AG09319 (cell line): ENCODE data around the gene TBL1XR1.
"Not testable (repeated sequence)": the region's sequence is repeated elsewhere in the genome, so short reads cannot be mapped to it uniquely, and the experiment has no call there.

Experiments
- DNase-seq: peaks from one replicate; pipeline ENCODE4 v3.0.0-alpha.2; 2010; ENCODE audit warnings: low read depth; ENCODE audit errors: extremely low read depth
- TF ChIP-seq, protein P1 (sequence below): IDR thresholded peaks from 2 replicates; pipeline ENCODE4 v1.5.1; 2011; ENCODE audit warnings: low read depth, mild to moderate bottlenecking, inconsistent platforms, low read length, moderate library complexity

The TBL1XR1 gene

DNA sequence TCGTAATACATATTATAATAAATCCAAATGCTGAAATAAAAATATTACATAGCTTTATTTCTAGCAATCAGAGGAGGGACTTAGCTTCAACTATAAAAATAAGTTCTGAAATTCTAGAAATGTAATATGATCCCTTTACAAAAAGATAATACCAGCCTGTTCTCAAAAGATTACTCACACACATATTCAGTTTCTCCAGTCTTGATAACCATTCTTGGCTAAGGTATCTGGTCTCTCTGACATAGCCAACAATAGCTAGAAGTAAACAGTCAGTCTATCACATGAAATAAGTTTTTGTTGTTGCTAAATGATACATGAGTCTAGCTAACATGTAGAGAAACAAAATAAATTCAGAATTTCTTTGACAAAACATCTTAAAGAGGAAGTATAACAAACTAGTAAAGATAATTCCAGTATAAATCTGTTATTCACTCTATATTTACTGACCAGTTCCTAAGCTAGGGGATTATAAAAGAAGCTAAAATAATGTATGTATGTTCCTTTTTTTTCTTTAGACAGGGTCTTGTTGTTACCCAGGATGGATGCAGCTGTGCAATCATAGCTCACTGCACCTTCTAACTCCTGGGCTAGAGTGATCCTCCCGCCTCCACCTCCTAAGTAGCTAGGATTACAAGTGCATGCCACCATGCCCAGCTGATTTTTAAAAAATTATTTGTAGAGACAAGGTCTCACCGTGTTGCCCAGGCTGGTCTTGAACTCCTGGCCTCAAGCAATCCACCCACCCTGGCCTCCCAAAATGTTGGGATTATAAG, 170.6 kb downstream of the TBL1XR1 start:
- TF ChIP-seq, protein P1, sequence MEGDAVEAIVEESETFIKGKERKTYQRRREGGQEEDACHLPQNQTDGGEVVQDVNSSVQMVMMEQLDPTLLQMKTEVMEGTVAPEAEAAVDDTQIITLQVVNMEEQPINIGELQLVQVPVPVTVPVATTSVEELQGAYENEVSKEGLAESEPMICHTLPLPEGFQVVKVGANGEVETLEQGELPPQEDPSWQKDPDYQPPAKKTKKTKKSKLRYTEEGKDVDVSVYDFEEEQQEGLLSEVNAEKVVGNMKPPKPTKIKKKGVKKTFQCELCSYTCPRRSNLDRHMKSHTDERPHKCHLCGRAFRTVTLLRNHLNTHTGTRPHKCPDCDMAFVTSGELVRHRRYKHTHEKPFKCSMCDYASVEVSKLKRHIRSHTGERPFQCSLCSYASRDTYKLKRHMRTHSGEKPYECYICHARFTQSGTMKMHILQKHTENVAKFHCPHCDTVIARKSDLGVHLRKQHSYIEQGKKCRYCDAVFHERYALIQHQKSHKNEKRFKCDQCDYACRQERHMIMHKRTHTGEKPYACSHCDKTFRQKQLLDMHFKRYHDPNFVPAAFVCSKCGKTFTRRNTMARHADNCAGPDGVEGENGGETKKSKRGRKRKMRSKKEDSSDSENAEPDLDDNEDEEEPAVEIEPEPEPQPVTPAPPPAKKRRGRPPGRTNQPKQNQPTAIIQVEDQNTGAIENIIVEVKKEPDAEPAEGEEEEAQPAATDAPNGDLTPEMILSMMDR = no peak
- DNase-seq = no peak

DNA sequence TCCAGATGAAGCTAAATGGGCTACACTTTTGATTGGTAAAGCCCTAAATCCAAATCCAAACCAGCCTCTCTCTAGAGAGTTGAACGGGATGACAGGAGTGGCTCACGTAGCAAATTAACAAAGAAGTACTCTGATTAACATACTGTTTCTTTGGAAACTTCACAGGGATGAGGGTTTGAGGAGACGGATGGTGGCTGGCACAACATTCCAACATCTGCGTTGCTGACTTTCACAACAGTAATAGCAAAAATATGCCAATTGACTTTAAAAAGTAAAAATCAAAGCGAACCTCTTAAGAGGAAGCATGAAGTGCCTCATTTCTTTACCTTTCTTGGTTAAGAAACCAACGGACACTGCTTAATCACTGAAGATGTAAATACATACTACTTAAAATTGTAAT, 181.4 kb downstream of the TBL1XR1 start:
- DNase-seq = no peak
- TF ChIP-seq, protein P1 = no peak

DNA sequence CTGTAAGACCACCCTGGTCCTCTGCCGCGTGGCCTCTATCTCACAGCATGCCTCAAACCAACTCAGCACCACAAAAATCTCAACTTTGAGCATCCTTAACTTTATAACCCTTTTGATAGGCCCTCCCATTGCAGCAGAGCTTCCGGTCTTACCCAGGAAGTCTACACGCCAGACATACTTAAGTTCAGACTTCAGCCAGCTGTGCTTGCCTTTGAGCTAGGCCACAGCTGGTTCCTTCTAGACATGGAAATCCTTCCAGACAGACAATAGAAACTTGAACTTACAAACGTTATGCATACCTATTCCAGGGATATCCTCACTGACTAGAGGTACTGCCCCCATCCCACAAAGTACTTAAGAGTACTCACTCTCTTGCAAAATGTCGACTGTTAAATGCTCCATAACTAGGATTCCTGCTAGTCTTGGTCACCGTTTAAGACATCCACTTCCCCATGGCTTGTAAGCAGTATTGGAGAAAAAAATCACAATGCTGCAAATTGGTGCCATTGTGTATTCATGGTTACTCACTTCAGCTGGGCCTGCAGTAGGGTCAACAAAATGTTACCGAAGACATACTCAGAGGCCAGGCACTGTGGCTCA, 183.5 kb downstream of the TBL1XR1 start:
- TF ChIP-seq, protein P1 = no peak

DNA sequence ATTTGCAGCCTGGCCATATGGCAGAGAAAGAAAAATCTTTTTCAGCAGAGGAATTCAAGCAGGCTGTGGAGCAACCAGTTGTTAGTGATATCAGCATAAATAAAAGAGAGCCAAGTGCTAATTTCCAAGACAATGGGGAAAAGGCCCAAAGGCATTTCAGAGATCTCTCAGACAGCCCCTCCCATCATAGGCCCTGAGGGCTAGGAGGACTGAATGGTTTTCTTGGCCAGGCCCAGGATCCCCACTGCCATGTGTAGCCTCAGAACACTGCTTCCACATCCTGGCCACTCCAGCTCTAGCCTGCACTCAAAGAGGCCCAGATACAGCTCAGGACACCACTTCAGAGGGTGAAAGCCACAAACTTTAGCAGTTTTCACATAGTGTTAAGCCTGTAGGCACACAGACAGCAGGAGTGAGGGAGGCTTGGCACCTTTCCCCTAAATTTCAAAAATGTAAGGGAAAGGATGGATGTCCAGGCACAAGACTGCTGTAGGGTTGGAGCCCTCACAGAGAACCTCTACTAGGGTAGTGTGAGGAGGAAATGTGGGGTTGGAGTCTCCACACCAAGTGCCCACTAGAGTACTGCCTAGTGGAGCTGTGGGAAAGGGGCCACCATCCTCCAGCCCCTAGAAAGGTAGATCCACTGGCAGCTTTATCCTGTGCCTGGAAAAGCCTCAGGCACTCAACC, 191.4 kb downstream of the TBL1XR1 start:
- TF ChIP-seq, protein P1 = no peak
- no peak for DNase-seq

More for the DNA sequence above, 183.5 kb downstream of the TBL1XR1 start:
- DNase-seq = no peak

DNA sequence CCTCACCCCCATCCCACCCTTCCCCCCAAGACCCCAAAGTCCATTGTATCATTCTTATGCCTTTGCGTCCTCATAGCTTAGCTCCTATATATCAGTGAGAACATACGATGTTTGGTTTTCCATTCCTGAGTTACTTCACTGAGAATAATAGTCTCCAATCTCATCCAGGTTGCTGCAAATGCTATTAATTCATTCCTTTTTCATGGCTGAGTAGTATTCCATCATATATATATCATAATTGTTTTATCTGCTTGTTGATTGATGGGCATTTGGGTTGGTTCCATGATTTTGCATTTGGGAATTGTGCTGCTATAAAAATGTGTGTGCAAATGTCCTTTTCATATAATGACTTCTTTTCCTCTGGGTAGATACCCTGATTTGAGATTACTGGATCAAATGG, 197.1 kb downstream of the TBL1XR1 start:
- DNase-seq = not testable (repeated sequence)

DNA sequence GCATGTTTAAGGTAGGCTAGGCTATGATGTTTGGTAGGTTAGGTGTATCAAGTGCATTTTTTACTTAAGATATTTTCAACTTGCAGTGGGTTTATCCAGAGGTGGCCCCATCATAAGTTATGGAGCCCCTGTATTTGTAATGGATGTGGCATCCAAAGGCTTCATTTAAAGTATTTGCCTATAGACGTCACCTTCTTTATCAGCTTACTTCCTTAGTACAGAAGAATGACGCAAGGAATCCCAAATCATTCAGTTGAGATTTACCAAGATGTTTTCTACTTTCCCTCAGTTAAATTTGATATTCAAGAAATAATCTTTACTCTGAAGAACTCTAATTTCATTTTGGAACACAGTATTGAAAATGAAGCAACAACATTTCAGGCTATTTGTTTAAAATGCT, 201.3 kb downstream of the TBL1XR1 start:
- TF ChIP-seq, protein P1 = no peak

DNA sequence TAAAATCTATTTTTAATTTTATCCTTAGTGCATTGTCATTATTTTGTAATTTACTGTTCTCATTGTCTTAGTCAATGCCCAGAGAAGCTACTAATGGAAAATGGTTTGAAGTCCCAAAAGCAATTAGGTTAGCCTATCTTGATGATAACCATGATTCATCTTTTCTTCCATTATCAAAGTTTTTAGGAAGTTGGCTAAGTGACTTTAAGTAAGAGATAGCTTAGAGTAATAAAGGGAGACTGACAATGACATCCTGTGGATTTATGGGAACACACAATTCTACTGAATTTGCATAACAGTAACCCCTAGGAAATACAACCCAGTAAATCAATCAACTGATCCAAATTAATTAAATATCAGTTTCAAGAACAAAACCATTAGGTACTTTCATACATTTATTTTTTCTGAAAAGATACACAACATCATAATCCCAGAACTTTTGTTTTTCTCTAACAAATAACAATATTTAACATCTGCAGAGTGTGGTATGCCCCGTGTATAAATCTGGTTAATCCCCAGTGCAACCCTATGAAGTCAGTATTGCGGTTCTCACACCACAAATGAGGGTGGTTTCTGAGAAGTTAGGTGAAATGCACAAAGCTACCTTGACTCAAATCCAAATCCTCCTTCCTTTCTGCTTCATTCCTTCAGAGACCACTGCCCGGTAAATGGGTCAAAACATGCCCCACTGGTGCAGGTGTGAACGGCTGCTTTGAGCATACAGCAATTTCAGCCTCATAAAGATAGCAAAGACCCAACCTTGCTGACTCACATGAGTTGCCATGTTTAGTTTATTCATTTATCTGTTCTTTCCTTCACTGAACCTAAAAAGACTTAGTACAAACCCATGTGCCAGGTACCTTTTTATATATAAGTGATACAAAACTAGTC, 202.1 kb downstream of the TBL1XR1 start:
- TF ChIP-seq, protein P1 = no peak
- no peak for DNase-seq

More for the DNA sequence above, 201.3 kb downstream of the TBL1XR1 start:
- no peak for DNase-seq
